Prostate gland (tissue), 2 donors: Measurements from ENCODE around the gene FBXO17. TPM values are rescaled to one million over a fixed set of nuclear protein-coding genes. Genes with fewer than 3 reads are reported as not detected.
"Not testable (repeated sequence)": the region's sequence is repeated elsewhere in the genome, so short reads cannot be mapped to it uniquely, and the experiment has no call there.

Experiments used
- DNase-seq: peaks from one replicate; pipeline ENCODE4 v3.0.0-alpha.2; 2019; ENCODE audit warnings: low spot score
- H3K27ac ChIP-seq, 2 donors: fragments of 200-600 bp; sonication (generic); 2 replicates each; pipeline ENCODE4 v1.5.1; 2017 to 2019
- H3K27me3 ChIP-seq: fragments of 200-600 bp; sonication (generic); replicated peaks from 2 replicates; pipeline ENCODE4 v1.5.1; 2019; ENCODE audit not compliant: insufficient read depth
- H3K36me3 ChIP-seq, 2 donors: fragments of 200-600 bp; sonication (generic); 1 replicate in 1 of 2; 2 replicates in 1 of 2; pipeline versions ENCODE4 v1.5.1 to v1.8.1; 2017 to 2019
- H3K4me1 ChIP-seq: fragments of 200-600 bp; sonication (generic); replicated peaks from 2 replicates; pipeline ENCODE4 v1.5.1; 2019
- H3K4me3 ChIP-seq, 2 donors: fragments of 200-600 bp; sonication (generic); 2 replicates each; pipeline ENCODE4 v1.5.1; 2017 to 2019
- H3K9me3 ChIP-seq: fragments of 200-600 bp; sonication (generic); 2 replicates; pipeline ENCODE4 v1.5.1; 2017
- CTCF ChIP-seq, 4 experiments: fragments of 200-600 bp in 2 of 4; fragments of 450-650 bp in 2 of 4; sonication (generic) in 2 of 4; IDR thresholded peaks; 1 replicate in 3 of 4; 2 replicates in 1 of 4; pipeline ENCODE4 v1.5.1; 2016 to 2019; ENCODE audit warnings: antibody characterized with exemption in 4 of 4, mild to moderate bottlenecking in 2 of 4, moderate library complexity in 2 of 4
- POLR2A ChIP-seq: fragments of 450-650 bp; IDR thresholded peaks from one replicate; pipeline ENCODE4 v1.6.1; 2016; ENCODE audit warnings: antibody characterized with exemption, mild to moderate bottlenecking
- POLR2AphosphoS5 ChIP-seq: sonication (generic); formaldehyde crosslinking; IDR thresholded peaks from one replicate; pipeline ENCODE4 v1.6.1; 2017; ENCODE audit warnings: antibody characterized with exemption
- WGBS: methylation state at CpG from one replicate; pipeline ENCODE4 v1.1.5; 2018; 5-methylcytosine and 5-hydroxymethylcytosine counted together
- intact Hi-C: fragments of 100-400 bp; cut with DNase I; formaldehyde crosslinking; loops from one replicate; pipeline ENCODE4 v1.14.2; 2022
- total RNA-seq, 2 donors: library from RNA; depleted of rRNA; stranded (reverse); fragments of >200 nt; gene quantifications; one replicate each; pipeline ENCODE4 v1.1.0, GENCODE V29; 2016

FBXO17 gene
- total RNA-seq, 2 donors from 2014 or later, result 25.9 to 40.5 TPM

GRCh38 chr19:39003796-39004195 is 28.3 kb upstream of the FBXO17 start:
- H3K4me3 ChIP-seq, result no peak overlapping the region
- no peaks in the 10 kb centered on the region for H3K9me3 ChIP-seq
- intact Hi-C loops, result no loop called here
- 83% methylated on average over 4 of the region's 4 CpGs for WGBS
- H3K4me1 ChIP-seq, result no peaks in the 10 kb centered on the region
- no peak overlapping the region for H3K27ac ChIP-seq
- no peaks in the 10 kb centered on the region for H3K27me3 ChIP-seq
- no peak for DNase-seq
- TF ChIP-seq POLR2A (no peak), CTCF (IDR thresholded peaks at IDR 0.05) (no peak), POLR2AphosphoS5 (no peak)
- H3K36me3 ChIP-seq, result no peaks in the 10 kb centered on the region

GRCh38 chr19:39003188-39003587 is 27.6 kb upstream of the FBXO17 start:
- intact Hi-C loops, result no loop called here
- TF ChIP-seq CTCF (IDR thresholded peaks at IDR 0.05) (no peak), POLR2A (no peak), POLR2AphosphoS5 (no peak)

GRCh38 chr19:39001041-39001440 is 25.5 kb upstream of the FBXO17 start:
- Histone ChIP-seq H3K36me3 (no peaks in the 10 kb centered on the region), H3K9me3 (no peaks in the 10 kb centered on the region)

More at GRCh38 chr19:39003188-39003587, 27.6 kb upstream of the FBXO17 start:
- Histone ChIP-seq H3K9me3 (no peaks in the 10 kb centered on the region), H3K27me3 (no peaks in the 10 kb centered on the region), H3K4me3 (no peak overlapping the region), H3K27ac (no peak overlapping the region), H3K4me1 (no peaks in the 10 kb centered on the region), H3K36me3 (no peaks in the 10 kb centered on the region)
- DNase-seq, result no peak
- WGBS, result 93% methylated on average over 4 of the region's 4 CpGs

GRCh38 chr19:38997576-38997975 is 22.0 kb upstream of the FBXO17 start:
- DNase-seq, H3K4me1 ChIP-seq, H3K27ac ChIP-seq, H3K9me3 ChIP-seq, intact Hi-C loops, H3K36me3 ChIP-seq, H3K27me3 ChIP-seq, H3K4me3 ChIP-seq: not testable (repeated sequence)
- 91% methylated on average over 3 of the region's 3 CpGs for WGBS

More at GRCh38 chr19:39001041-39001440, 25.5 kb upstream of the FBXO17 start:
- Histone ChIP-seq H3K4me1 (no peaks in the 10 kb centered on the region), H3K27me3 (no peaks in the 10 kb centered on the region), H3K4me3 (no peak overlapping the region), H3K27ac (no peak overlapping the region)
- no peak for DNase-seq
- intact Hi-C loops, result no loop called here
- TF ChIP-seq POLR2A (no peak), POLR2AphosphoS5 (no peak), CTCF (IDR thresholded peaks at IDR 0.05) (no peak)
- 44% methylated on average over 7 of the region's 7 CpGs for WGBS

GRCh38 chr19:38993271-38993670 is 17.7 kb upstream of the FBXO17 start:
- intact Hi-C loops, result no loop called here
- Histone ChIP-seq H3K4me1 (no peaks in the 10 kb centered on the region), H3K9me3 (no peaks in the 10 kb centered on the region), H3K4me3 (no peak overlapping the region), H3K27me3 (no peaks in the 10 kb centered on the region), H3K27ac (no peak overlapping the region), H3K36me3 (no peaks in the 10 kb centered on the region)
- TF ChIP-seq CTCF (IDR thresholded peaks at IDR 0.05) (no peak), POLR2A (no peak), POLR2AphosphoS5 (no peak)
- 56% methylated on average over 3 of the region's 3 CpGs for WGBS
- DNase-seq, result no peak
